Measurements from ENCODE around the gene KLHDC8A.

DNA sequence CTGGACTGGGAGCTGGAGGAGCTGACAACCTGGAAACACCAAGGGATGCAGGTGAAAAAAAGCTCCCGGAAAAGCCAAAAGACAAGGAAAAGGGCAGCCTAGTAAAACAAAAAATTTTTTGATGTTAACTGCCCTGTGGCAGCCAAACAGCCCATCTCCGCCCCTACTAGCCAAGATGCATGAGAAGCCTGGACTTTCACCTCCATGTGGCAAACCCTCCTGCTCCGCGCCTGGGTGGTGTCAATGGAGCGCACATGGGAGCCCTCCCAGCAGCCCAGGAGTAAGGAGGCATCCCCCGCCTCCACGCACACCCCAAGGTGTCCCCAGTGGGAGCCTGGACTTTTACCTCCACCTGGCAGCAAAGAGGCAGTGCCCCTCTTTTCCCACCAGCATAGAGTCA lies 34.7 kb upstream of the KLHDC8A start:
- TF ChIP-seq EZH2 (IDR thresholded peaks at IDR 0.05; ENCODE audit: low read length) = no peak
- TF ChIP-seq, protein P1, sequence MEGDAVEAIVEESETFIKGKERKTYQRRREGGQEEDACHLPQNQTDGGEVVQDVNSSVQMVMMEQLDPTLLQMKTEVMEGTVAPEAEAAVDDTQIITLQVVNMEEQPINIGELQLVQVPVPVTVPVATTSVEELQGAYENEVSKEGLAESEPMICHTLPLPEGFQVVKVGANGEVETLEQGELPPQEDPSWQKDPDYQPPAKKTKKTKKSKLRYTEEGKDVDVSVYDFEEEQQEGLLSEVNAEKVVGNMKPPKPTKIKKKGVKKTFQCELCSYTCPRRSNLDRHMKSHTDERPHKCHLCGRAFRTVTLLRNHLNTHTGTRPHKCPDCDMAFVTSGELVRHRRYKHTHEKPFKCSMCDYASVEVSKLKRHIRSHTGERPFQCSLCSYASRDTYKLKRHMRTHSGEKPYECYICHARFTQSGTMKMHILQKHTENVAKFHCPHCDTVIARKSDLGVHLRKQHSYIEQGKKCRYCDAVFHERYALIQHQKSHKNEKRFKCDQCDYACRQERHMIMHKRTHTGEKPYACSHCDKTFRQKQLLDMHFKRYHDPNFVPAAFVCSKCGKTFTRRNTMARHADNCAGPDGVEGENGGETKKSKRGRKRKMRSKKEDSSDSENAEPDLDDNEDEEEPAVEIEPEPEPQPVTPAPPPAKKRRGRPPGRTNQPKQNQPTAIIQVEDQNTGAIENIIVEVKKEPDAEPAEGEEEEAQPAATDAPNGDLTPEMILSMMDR (optimal IDR thresholded peaks at IDR 0.05 in 1 of 3, IDR thresholded peaks at IDR 0.05 in 1 of 3, conservative IDR thresholded peaks at IDR 0.05 in 1 of 3; ENCODE audit: extremely low read depth in 1 of 3, insufficient read depth in 2 of 3, low read length in 3 of 3) = no peak

All from keratinocyte (primary cell).